GM18508 (cell line): Measurements from ENCODE around the gene LSP1.

Experiments
- ATAC-seq: cut with Tn5 transposase; IDR thresholded peaks from one replicate; pipeline ENCODE4 v1.9.1; 2021; ENCODE audit warnings: moderate number of reproducible peaks; ENCODE audit not compliant: insufficient read depth, unreplicated experiment

The LSP1 gene

GRCh38 chr11:1924646-1925372 lies 71.9 kb downstream of the LSP1 start:
- ATAC-seq, result no peak

GRCh38 chr11:1925373-1926155 lies 72.7 kb downstream of the LSP1 start:
- no peak for ATAC-seq

GRCh38 chr11:1926156-1927025 lies 73.5 kb downstream of the LSP1 start:
- no peak for ATAC-seq

GRCh38 chr11:1927026-1927847 lies 74.4 kb downstream of the LSP1 start:
- no peak for ATAC-seq

GRCh38 chr11:1927848-1928469 lies 75.1 kb downstream of the LSP1 start:
- ATAC-seq, result no peak

GRCh38 chr11:1928470-1928890 lies 75.6 kb downstream of the LSP1 start:
- ATAC-seq, result no peak

GRCh38 chr11:1928891-1929541 lies 76.1 kb downstream of the LSP1 start:
- no peak for ATAC-seq

- no peak for ATAC-seq
Measured at GRCh38 chr11:1929621-1930461, 77.0 kb downstream of the LSP1 start.

- ATAC-seq, result no peak
Measured at GRCh38 chr11:1930462-1930830, 77.6 kb downstream of the LSP1 start.

- no peak for ATAC-seq
Measured at GRCh38 chr11:1931341-1932104, 78.6 kb downstream of the LSP1 start.

GRCh38 chr11:1932105-1932480 lies 79.2 kb downstream of the LSP1 start:
- ATAC-seq, result no peak

GRCh38 chr11:1932681-1933080 lies 79.8 kb downstream of the LSP1 start:
- ATAC-seq, result no peak

GRCh38 chr11:1933416-1934334 lies 80.8 kb downstream of the LSP1 start:
- no peak for ATAC-seq

GRCh38 chr11:1934335-1935155 lies 81.7 kb downstream of the LSP1 start:
- no peak for ATAC-seq

- ATAC-seq, result no peak
Measured at GRCh38 chr11:1935156-1936071, 82.5 kb downstream of the LSP1 start.
